Measurements from ENCODE around the gene NINJ2.

The NINJ2 gene

GRCh38 chr12:527729-528128, 135.5 kb downstream of the NINJ2 start:
- Mint-ChIP-seq H3K9me3 (ENCODE audit: low read depth) (peaks cover 5% of the 10 kb centered on the region), H3K36me3 (peaks cover 8% of the 10 kb centered on the region), H3K27me3 (no peaks in the 10 kb centered on the region), H3K4me3 (no peak overlapping the region), H3K4me1 (ENCODE audit: low read depth) (peaks cover 1% of the 10 kb centered on the region), H3K27ac (no peak overlapping the region)

GRCh38 chr12:527241-527640, 136.0 kb downstream of the NINJ2 start:
- no peak overlapping the region for H3K4me3 Mint-ChIP-seq
- peaks cover 7% of the 10 kb centered on the region for H3K36me3 Mint-ChIP-seq
- H3K27ac Mint-ChIP-seq = no peak overlapping the region
- H3K9me3 Mint-ChIP-seq (ENCODE audit: low read depth) = peaks cover 3% of the 10 kb centered on the region
- no peaks in the 10 kb centered on the region for H3K27me3 Mint-ChIP-seq
- peaks cover 1% of the 10 kb centered on the region for H3K4me1 Mint-ChIP-seq (ENCODE audit: low read depth)

GRCh38 chr12:526089-526488, 137.2 kb downstream of the NINJ2 start:
- no peaks in the 10 kb centered on the region for H3K9me3 Mint-ChIP-seq (ENCODE audit: low read depth)
- peaks cover 1% of the 10 kb centered on the region for H3K4me1 Mint-ChIP-seq (ENCODE audit: low read depth)
- H3K27me3 Mint-ChIP-seq = no peaks in the 10 kb centered on the region
- no peak overlapping the region for H3K27ac Mint-ChIP-seq
- H3K4me3 Mint-ChIP-seq = no peak overlapping the region
- peaks cover 3% of the 10 kb centered on the region for H3K36me3 Mint-ChIP-seq

- Mint-ChIP-seq H3K9me3 (ENCODE audit: low read depth) (no peaks in the 10 kb centered on the region), H3K27ac (no peak overlapping the region), H3K4me1 (ENCODE audit: low read depth) (peaks cover 1% of the 10 kb centered on the region), H3K4me3 (no peak overlapping the region), H3K27me3 (peaks cover 4% of the 10 kb centered on the region), H3K36me3 (peaks cover 3% of the 10 kb centered on the region)
Observed at GRCh38 chr12:524167-524951, 138.9 kb downstream of the NINJ2 start.

GRCh38 chr12:522692-523378, 140.4 kb downstream of the NINJ2 start:
- Mint-ChIP-seq H3K36me3 (no peaks in the 10 kb centered on the region), H3K27ac (no peak overlapping the region), H3K27me3 (peaks cover 4% of the 10 kb centered on the region), H3K4me3 (no peak overlapping the region), H3K4me1 (ENCODE audit: low read depth) (peaks cover 1% of the 10 kb centered on the region), H3K9me3 (ENCODE audit: low read depth) (no peaks in the 10 kb centered on the region)

- H3K36me3 Mint-ChIP-seq = no peaks in the 10 kb centered on the region
- no peak overlapping the region for H3K27ac Mint-ChIP-seq
- H3K4me3 Mint-ChIP-seq = no peak overlapping the region
- peaks cover 4% of the 10 kb centered on the region for H3K27me3 Mint-ChIP-seq
- no peaks in the 10 kb centered on the region for H3K9me3 Mint-ChIP-seq (ENCODE audit: low read depth)
- peaks cover 1% of the 10 kb centered on the region for H3K4me1 Mint-ChIP-seq (ENCODE audit: low read depth)
Observed at GRCh38 chr12:520119-520518, 143.1 kb downstream of the NINJ2 start.

GRCh38 chr12:517538-517937, 145.7 kb downstream of the NINJ2 start:
- Mint-ChIP-seq H3K9me3 (ENCODE audit: low read depth) (no peaks in the 10 kb centered on the region), H3K4me3 (no peak overlapping the region), H3K4me1 (ENCODE audit: low read depth) (no peaks in the 10 kb centered on the region), H3K27me3 (peaks cover 6% of the 10 kb centered on the region), H3K27ac (no peak overlapping the region), H3K36me3 (no peaks in the 10 kb centered on the region)
